ENCODE results near the gene HSP90AB1.

- TF ChIP-seq CTCF (IDR thresholded peaks at IDR 0.05; ENCODE audit: poor library complexity) (no peak), EZH2 (IDR thresholded peaks at IDR 0.05; ENCODE audit: borderline replicate concordance) (no peak), EZH2phosphoT487 (IDR thresholded peaks at IDR 0.05; ENCODE audit: low read depth, severe bottlenecking, unreplicated experiment) (no peak)
Measured at GRCh38 chr6:44243345-44243744, 3.6 kb upstream of the HSP90AB1 start.

All from hepatocyte (in vitro differentiated cells).